ENCODE measurements around the gene ZNF683.

DNA sequence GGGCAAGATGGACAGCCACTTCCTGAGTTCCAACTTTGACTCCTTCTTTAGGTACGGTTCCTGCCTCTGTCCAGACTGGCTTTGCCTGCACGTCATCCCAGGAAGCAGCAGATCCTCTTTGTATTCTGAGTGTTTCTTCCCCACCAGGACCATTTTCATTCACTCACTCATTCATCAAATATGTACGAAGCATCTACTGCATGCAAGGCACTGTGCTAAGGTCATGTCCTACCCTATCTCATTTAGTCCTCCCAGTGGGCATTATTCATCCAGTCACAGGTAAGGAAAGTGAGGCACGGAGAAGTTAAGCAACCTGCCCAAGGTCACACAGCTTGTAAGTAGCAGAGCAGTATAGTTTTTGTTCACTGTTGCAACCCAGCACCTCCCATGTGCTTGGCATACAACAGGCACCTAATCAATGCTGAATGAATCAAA lies 32.5 kb downstream of the ZNF683 start:
- no peak for TF ChIP-seq EZH2 (IDR thresholded peaks at IDR 0.05; ENCODE audit: low read length, unreplicated experiment)
- TF ChIP-seq, protein P1, sequence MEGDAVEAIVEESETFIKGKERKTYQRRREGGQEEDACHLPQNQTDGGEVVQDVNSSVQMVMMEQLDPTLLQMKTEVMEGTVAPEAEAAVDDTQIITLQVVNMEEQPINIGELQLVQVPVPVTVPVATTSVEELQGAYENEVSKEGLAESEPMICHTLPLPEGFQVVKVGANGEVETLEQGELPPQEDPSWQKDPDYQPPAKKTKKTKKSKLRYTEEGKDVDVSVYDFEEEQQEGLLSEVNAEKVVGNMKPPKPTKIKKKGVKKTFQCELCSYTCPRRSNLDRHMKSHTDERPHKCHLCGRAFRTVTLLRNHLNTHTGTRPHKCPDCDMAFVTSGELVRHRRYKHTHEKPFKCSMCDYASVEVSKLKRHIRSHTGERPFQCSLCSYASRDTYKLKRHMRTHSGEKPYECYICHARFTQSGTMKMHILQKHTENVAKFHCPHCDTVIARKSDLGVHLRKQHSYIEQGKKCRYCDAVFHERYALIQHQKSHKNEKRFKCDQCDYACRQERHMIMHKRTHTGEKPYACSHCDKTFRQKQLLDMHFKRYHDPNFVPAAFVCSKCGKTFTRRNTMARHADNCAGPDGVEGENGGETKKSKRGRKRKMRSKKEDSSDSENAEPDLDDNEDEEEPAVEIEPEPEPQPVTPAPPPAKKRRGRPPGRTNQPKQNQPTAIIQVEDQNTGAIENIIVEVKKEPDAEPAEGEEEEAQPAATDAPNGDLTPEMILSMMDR (conservative IDR thresholded peaks at IDR 0.05; ENCODE audit: low read depth, low read length): no peak

Measured in PC-3 (cell line).